Left kidney (tissue), 8 donors: ENCODE results near the gene CSRP3. TPM values are rescaled to one million over a fixed set of nuclear protein-coding genes. Genes with fewer than 3 reads are reported as not detected.

Source experiments
- DNase-seq: peaks from one replicate; pipeline ENCODE4 v3.0.0-alpha.2; 2013
- long read RNA-seq, 8 donors: transcript quantifications; one replicate each; lab custom pipeline, GENCODE V29; 2026
- polyA plus RNA-seq: library from polyadenylated mRNA; unstranded; fragments of 120-200 nt; gene quantifications from one replicate; pipeline ENCODE4 v1.2.1, GENCODE V29; 2013; ENCODE audit not compliant: insufficient read length

CSRP3 gene
- not detected for polyA plus RNA-seq
- long read RNA-seq, donor 1, result 0 reads
- long read RNA-seq, donor 2, result 0 reads
- long read RNA-seq, donor 3, result 0 reads
- long read RNA-seq, donor 4, result 0 reads
- long read RNA-seq, donor 5, result 0 reads
- long read RNA-seq, donor 6, partial matches to known transcripts, result 0 of 1 reads
- long read RNA-seq, donor 6, other reads (novel, unspliced or antisense), result 0 of 1 reads
- long read RNA-seq, donor 7, result 0 reads
- long read RNA-seq, donor 8, result 0 reads

DNA sequence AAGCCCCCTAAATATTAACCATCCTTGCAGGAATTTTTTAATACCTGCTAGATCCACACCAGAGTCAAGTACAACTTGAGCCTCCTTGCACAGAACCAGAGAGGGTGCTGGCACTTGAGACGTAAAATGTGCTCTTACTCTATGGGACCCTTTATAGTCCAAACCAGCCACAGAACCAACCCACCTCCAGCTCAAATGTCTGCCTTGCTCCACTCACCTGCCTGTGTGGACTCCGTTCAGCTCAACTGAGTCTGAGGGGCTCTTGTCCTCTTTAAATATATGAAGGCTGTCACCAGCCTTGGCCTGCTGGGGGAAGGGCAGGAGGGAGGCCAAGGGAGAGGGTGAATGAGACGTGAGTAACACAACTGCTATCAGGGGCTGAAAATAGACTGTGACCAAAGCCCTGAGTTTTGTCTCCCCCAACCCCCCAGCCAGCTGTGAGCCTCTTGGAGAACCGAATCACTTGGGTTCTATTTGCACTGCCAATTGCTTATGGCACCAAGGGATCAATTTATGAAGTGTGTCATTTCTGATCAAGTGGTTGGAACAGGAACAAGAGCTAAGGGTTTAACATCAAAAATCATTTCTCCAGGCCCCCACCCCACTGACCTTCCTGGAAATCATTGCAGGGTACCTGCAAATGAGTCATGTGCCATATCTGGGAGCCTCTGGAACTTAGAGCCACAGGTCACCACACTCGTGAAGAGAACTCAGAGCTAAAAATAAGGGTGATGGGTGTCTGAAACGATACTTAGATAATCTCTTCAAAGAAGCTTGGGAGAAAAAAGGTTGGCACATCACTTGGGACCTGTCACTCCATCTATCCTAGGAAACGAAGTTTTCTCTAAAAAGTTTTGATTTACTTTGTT is at the start of gene CSRP3:
Gene CSRP3, minus strand, starts transcription at position 247 of the 869 bp plus-strand sequence. CDS start 9,535 bp downstream, outside the sequence.
- DNase-seq, result no peak

DNA sequence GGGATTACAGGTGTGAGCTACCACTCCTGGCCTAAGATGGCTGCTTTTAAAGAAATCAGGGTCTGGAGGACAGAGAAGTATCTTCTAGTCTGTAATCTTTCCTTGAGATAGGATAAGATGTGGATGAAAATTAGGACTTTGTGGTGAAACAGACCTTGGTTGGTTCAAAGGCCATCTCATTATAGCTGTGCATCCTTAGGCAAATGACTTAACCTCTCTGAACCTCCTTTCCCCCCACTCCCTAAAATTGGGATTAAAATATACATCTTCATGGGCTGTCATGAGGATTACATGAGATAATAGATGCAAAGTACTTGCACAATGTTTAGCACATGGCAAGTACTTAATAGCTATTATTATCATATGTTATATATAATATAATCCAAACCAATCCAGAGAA is 49.8 kb upstream of the CSRP3 start:
- no peak for DNase-seq

- no peak for DNase-seq
These were observed 45.0 kb upstream of the CSRP3 start for GRCh38 chr11:19246816-19247215.

DNA sequence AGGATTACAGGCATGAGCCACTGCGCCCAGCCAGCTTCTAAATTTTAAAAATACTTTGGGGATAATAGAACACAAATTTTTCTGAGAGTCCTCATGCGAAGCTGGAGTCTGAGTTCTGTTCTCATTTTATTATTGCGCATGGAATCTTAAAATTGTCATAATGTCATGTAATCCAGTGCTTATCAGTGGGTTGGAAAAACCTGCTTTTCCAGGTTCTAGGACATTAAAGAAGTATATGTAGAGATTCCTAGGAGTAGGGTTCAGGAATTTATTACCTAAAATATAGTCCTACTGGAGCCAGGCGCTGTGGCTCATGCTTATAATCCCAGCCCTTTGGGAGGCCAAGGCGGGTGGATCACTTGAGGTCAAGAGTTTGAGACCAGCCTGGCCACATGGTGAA is 43.6 kb upstream of the CSRP3 start:
- no peak for DNase-seq

GRCh38 chr11:19244621-19245020 is 42.8 kb upstream of the CSRP3 start:
- no peak for DNase-seq

GRCh38 chr11:19244084-19244483 is 42.3 kb upstream of the CSRP3 start:
- DNase-seq, result no peak

DNA sequence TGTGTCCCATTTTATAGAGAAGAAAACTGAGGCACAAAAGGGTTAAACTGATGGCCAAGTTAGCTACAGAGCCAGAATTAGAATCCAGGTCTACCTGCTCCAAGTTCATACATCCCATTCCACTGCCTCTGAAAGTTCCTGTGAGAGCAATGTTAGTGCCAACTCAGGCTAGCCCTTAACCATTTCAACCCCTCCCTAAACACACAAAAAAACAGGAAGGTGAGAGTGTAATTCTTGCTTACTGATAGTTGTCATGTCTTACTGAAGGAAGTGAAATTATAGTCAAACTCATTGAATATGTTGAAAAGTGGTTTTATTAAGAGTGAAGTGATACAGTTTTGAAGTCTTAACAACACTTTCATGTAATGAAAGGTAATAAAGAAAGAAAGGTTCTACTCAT is 41.8 kb upstream of the CSRP3 start:
- no peak for DNase-seq

DNA sequence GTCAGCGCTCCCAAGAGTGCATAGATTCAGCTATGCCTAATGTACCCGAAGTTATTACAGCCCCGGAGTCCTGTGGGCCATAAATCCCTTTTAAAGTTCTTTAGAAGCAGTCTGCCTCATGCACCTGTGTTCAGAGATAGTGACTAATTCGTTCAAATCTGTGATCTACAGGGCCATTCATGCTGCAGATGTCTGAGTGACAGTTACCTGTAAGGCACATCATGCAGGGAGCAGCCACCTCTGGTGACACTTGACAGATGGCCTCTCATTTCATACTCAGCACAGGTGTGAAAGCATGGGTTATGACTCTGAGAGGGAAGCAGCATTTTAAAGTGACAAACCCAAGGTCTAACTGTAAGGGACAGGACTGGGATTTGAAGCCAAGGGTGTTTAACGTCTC is 41.4 kb upstream of the CSRP3 start:
- DNase-seq, result no peak

DNA sequence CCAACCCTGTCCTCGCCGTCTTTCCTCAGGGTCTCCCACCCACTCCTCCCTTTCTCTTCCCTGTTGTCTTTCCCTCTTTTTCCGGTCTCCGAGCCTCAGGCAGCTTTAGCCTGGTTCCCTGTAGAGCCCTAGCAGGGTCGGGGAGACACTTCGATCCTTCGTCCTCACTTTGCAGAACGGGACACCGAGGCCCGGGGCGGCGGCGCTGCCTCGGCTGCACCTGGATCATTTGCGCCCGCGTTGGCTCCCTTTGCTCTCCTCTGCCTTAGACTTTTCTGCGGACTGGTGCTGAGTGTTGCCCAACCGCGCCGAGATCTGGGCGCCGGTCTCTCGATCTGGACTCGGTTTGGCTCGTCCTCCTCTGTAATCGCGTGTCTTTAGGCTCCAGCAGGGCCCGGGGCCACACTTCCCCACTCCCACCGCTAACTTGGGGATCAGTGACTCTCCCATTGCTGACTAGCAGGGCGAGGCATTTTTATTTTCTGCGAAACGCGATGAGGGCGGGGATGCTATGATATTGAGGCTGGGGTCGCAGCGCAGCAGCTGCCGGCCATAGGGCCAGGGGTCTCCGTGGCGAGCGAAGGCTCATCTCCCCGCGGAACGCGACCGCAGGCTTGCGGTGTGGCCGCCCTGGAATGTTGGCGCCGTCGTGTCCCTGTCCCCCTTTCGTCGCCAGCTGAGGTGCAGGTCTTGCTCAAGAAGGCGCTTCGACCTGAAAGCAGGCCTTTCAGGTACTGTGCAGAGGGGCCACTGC is 40.6 kb upstream of the CSRP3 start:
- DNase-seq, result no peak

DNA sequence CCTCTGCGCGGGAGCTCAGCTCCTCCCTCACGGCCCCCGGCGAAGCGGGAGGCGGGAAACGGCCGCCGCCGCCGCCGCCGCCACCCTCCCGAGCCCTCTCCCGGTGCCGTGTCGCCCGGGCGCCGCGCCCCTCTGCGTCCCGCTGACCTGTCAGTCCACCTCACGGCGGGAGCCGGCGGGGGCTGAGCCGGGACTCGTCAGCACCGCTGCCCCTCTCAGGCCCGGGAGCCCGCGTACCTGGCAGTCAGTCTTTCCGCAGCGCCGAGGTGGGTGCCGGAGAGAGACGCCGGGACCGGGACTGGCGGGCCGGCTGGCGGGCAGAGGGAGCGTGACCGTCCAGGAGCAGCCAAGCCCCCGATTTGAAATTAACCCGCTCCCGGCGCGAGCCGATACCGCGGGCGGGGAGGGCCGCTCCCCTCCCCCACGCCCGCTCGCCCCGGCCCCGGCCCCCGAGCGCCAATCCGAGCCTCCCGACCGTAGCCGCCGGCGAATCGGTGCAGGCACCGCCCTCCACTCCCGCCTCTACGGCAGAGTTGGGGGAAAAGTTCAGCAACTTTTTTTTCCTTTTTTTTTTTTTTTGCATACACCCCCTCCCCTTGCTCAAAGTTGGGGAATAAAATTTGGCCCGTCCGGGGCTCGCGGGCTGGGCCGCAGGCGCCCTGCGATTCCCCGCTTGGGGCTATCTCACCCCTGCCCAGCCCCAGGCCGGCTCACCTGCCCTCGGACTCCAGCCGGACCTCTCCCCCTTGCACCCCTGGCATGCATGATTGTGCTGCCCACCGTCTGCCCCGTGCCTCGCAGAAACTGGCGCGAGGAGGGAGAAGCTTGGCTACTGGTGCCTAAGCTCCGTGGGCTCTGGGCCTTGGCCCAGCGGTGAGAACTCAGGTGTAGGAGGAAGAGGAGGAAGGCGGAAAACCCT is 39.7 kb upstream of the CSRP3 start:
- no peak for DNase-seq

DNA sequence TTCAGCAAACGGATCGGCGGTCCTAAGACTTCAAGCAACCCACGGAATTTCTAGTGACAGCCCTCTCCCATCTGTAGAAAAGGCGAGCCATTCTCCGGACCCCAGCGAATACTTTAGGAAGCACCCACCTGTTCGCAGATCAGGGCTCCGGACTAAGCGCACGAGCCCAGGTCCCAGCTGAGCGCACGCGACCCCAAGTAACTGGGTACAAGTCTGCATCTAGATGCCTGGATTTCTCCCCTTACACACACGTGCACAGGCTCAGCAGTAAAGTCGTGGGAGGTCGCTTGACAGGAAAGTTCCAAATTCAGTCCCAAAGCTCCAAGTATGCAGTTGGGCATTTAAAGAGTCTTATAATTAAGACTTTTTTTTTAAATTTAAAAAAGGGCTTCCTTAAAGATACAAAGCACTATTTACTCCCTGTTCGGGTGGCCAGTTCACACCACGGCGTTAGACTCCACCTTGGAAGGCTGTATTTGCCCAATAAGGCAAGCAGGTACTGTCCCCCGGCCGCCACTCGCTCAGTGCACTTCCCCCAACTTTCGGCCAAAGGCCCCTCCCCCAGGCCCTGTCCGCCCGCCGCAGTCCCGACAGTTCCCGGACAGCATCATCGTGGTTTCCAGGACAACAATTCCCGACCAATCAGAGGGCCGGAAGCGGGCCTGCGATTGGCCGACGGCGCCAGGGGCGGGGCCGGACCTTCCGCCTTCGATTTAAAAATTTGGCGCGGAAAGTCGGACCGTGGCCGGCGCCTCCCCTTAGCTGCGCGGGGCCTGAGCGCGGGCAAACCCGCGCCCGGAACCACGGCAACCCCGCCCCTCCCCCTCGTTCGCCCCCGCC is 38.9 kb upstream of the CSRP3 start, which contains the start of gene E2F8:
Gene E2F8, minus strand, starts transcription at position 526 of the 840 bp plus-strand sequence. CDS start 824 bp downstream, outside the sequence.
- DNase-seq, result peak; percentile 93

GRCh38 chr11:19239039-19239438 is 37.3 kb upstream of the CSRP3 start:
- DNase-seq, result no peak

GRCh38 chr11:19237813-19238212 is 36.0 kb upstream of the CSRP3 start:
- no peak for DNase-seq

DNA sequence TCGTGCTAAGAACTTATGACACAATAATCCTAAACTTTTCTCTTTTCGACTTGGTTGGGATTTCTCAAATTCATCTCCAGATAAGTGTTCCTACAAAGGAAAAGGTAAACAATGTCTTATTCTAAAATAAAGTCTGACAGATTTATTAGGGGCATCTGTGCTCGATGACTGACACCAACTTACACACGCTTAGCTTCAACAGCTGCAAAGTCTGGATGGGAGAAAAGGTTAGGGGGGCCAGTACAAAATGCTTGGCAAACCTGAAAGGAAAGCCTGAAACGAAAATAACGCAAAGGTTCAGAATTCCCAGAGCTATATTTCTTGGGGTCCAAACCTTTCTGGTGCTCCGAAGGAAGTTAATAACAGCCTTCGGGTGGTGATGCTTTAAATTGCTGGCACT is 35.6 kb upstream of the CSRP3 start:
- no peak for DNase-seq

- DNase-seq, result no peak
These were observed 32.5 kb upstream of the CSRP3 start for GRCh38 chr11:19234231-19234817.

GRCh38 chr11:19232910-19233503 is 31.2 kb upstream of the CSRP3 start:
- no peak for DNase-seq

DNA sequence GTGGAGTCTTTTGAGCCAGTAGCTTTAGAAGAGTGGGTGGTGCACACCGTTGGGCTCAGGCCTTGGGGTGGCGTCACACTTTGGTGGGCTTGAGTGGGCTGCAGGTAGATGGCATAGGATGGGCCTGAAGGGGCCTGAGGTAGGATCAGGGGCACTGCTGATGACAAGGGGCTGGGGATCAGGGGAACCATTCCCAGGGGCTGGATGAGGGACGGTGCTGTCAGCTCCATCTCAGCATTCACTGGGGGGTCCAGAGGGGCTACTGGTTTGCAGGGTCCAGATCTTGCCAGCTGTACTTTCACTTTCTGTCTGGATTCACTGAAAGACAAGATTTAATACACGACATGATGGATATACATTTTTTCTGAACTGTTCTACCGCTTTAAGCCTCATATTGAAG is 27.9 kb upstream of the CSRP3 start:
- no peak for DNase-seq

- DNase-seq, result no peak
These were observed 27.2 kb upstream of the CSRP3 start for GRCh38 chr11:19228968-19229367.

GRCh38 chr11:19226378-19227195 is 24.8 kb upstream of the CSRP3 start:
- no peak for DNase-seq
